GM18861 (cell line): Measurements from ENCODE around the gene OR2V2.

Experiments
- ATAC-seq: cut with Tn5 transposase; IDR thresholded peaks from one replicate; pipeline ENCODE4 v1.9.1; 2021; ENCODE audit not compliant: unreplicated experiment

The OR2V2 gene

DNA sequence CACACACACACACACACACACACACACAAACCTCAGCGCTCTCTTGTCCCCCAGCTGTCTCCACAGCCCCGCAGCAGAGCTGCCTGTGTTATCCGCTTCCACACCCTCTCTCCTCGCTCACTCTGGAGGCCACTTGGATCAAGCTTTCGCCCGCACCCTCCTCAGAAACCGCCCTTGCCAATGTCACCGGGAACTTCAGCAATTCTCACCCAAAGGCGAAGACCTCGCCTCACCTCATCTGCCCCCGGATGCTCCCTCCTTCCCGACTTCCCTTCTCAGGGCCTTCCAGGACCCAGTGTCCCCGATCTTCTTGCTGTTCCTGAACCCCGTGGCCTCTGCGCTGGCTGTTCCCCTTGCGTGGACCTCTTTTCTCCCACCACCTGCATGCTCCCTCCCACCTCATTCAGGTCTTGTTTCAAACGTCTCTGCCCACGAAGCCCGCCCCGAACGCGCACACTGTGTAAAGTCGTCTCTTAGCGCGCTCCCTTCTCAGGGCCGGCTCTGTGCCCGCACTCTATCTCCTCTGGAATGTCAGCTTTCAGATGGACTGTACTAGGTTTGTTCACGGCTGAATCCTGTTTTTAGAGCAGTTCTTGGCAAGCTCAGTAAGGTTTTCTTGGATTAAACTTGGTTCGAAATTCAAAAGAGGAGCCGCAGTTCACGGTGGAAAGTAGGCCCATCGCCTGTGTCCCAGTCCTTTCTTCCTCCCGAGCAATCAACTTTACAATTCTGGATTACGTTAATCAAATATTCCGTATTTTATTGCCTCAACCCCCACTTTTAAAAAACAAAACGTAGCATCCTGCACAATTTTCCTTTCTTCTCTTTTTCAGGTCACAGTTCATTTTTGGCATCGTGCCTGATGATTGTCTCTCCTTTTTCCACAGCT lies 58.6 kb downstream of the OR2V2 start:
- ATAC-seq: no peak

DNA sequence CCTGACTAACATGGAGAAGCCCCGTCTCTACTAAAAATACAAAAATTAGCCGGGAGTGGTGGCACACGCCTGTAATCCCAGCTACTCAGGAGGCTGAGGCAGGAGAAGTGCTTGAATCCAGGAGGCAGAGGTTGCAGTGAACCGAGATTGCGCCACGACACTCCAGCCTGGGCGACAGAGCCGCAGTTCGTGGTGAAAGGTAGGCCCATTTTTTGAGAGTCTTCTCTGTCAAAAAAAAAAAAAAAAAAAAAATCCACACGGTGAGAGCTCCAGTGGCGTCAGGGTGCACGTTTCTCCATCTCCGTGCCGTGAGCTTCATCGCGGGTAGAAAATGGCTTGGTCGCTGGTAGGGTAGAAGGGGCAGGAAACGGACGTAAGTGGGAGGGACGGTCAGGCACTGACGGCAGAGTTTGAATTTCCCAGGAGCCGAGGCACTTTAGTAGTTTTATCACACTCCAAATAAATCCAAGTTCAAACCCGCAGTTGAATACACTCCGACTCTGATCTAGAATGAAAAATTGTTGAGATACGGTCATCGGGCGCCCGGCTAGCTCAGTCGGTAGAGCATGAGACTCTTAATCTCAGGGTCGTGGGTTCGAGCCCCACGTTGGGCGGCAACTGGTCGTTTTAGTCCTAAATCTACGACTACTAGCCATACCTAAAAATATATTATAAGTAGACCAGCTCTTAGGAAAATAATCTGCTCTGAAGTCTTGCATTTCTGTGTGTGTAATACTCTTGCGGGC lies 60.0 kb downstream of the OR2V2 start:
- ATAC-seq: peak; percentile 29

DNA sequence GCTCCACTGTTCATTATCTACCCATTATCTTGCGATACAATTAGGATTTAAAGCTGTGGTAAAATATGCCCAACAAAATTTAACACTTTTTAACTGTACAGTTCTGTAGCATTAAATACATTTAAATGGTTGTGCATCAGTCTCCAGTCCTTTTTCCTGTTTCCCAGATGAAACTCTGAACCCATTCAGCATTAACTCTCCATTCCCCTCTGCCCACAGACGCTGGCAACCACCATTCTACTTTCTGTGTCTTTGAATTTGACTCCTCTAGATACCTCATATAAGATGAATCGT lies 60.5 kb downstream of the OR2V2 start:
- ATAC-seq: no peak
